Effector CD4-positive, alpha-beta T cell (primary cell): Measurements from ENCODE around the gene IL18BP.

Experiments
- DNase-seq: peaks from one replicate; pipeline ENCODE4 v3.0.0-alpha.2; 2020
- total RNA-seq: gene quantifications from one replicate; lab custom pipeline; 2026; lab: John Stamatoyannopoulos, UW

The IL18BP gene
- 21.6 reads per million, percentile 48 among the genes with 10 or more reads in this experiment for total RNA-seq

DNA sequence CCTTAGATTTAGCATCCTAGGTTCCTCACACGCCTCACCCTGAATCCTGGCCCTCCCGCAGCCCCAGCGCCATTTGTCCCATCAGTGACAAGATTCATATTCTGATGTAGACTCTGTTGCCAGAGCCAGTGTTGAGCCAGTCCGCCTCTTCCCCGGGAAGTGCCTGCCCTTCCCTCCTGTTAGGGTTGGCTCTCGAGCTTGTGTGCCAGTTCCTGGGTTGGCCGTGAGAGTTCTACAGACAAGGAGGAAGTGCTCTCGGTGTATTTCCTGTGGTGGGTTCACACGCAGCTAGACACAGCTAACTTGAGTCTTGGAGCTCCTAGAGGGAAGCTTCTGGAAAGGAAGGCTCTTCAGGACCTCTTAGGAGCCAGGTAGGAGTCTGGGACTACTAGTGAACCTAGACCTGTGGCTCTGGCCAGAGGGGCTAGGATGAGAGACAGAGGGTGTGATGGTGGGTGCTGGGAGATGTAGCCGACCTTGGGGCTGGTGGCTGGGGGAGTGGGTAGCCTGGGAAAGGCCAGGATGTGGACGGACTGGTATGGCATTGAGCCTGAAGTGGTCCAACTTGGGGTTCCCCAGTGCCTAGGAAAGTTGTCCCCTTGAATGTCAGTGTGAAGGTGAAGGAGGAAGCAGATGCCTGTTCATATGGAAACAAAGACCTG, at the start of gene IL18BP:
Gene IL18BP, plus strand, starts transcription at position 261 of the 662 bp plus-strand sequence. CDS start 1,076 bp downstream, outside the sequence.
- no peak for DNase-seq

DNA sequence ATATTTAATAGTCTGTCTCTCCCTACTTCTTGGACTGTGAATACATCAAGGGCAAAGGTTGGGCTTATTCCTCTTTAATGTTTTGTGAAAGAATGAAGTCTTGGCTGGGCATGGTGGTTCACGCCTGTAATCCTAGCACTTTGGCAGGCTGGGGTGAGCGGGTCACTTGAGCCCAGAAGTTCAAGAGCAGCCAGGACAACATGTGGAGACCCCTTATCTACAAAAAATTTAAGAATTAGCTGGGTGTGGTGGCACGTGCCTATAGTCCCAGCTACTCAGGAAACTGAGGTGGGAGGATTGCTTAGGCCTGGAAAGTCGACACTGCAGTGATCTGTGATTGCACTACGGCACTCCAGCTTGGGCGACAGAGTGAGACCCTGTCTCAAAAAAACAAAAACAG, 49.7 kb upstream of the IL18BP start:
- no peak for DNase-seq

DNA sequence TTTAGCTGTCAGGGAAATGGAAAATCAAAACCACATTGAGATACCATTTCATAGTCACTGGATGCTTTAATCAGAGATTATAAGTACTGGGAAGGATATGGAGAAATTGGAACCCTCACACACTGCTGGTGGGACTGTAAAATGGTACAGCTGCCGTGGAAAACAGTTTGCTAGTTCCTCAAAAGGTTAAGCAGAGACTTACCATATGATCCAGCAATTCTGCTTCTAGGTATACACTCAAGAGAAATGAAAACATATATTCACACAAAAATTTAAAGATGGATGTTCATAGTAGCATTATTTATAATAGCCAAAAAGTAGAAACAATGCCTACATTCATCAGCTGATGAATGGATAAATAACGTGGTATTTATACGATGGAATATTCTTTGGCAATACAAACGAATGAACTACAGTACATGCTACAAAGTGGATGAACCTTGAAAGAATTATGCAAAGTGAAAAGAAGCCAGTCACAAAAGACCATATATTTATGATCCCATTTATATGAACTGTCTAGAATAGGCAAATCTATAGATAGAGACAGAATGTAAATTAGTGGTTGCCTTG, 46.9 kb upstream of the IL18BP start:
- no peak for DNase-seq

DNA sequence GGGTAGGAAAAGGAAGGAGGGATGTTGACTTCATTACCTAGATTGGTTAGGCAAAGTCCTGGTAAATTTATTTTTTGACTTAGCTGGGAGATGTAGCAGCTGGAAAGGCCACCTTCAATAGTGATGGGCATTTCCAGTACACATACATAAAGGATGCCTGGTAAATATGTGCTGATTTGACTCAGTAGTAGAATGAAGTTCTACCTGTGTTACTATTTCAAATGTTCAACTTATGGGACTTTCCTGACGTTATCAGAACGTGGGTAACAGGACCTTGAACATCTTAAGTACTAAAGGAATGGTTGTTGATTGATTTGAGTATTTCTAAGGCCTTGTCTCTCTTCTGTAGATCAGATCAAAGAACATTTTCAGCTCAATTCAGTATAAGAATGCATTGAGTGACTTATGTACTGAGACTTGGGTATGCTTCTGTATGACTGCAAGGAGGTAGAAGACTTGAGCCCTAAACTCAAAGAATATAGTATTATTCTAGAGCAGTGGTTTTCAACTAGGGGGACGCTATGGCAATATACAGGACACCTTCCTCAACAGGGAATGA, 42.7 kb upstream of the IL18BP start:
- no peak for DNase-seq

DNA sequence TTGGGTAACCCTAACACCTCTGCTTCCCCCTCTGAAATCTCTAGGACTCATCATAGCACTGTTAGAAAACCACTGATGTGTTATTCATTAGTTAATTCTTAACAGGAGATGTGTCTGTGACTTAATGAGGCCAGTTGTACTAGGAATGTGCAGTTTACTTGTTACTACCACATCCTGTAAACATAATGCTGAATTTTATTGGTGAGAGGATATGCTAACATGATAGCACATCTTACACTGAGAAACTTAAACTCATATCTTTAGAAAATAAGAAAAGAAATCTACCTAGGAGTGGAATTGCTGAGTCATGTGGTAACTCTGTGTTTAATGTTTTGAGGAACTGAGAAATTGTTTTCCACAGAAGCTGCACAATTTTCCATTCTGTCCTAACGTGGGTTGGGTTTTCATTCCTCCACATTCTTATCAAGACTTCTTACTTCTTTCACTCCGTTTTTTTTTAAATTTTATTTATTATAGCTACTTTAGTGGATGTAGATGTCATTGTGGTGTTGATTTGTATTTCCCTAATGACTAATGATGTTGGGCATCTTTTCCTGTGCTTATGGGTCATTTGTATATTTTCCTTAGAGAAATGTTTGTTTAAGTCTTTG, 36.2 kb upstream of the IL18BP start:
- DNase-seq, result no peak

DNA sequence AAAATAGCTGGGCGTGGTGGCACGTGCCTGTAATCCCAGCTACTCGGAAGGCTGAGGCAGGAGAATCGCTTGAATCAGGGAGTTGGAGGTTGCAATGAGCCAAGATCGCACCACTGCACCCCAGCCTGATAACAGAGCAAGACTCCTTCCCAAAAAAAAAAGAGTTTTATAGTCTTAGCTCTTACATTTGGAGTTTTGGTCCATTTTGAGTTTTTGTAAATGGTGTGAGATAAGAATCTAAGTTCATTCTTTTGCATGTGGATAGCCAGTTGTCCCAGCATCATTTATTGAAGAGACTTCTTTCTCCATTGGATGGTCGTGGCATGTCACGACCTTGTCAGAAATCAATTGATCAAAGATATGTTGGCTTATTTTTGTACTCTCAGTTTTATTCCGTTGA, 35.2 kb upstream of the IL18BP start:
- no peak for DNase-seq

DNA sequence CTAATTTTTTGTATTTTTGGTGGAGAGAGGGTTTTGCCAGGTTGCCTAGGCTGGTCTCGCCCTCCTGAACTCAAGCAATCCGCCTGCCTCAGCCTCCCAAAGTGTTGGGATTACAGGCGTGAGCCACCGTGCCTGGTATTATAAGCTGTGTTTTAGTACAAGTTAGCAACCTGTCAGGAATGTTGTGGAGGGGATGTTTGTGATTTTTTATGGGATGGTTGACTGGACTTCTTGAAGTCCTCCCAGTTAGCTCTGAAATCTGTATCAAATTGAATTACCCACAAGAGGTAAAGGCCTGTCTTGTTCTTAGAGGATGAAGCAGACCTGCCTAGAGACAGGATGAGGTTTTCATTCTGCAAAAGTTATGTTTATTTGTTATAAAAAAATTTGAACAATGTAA, 34.1 kb upstream of the IL18BP start:
- no peak for DNase-seq

DNA sequence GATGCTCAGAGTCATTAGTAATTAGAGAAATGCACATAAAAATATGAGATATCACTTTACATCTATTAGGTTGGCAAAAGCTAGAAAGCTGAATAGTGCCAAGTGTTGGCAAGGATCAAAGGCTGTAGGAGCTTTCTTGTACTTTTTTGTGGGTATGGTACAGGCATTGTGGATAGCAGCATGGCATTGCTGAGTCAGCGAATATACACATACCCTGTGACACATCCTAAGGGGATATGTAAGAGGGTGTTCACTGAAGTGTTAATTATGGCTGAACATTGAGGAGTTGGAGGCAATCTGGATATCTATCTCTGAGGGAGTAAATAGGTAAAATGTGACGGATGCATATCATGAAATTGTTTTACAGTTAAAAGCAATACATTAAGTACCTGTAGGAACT, 27.0 kb upstream of the IL18BP start:
- DNase-seq, result no peak

DNA sequence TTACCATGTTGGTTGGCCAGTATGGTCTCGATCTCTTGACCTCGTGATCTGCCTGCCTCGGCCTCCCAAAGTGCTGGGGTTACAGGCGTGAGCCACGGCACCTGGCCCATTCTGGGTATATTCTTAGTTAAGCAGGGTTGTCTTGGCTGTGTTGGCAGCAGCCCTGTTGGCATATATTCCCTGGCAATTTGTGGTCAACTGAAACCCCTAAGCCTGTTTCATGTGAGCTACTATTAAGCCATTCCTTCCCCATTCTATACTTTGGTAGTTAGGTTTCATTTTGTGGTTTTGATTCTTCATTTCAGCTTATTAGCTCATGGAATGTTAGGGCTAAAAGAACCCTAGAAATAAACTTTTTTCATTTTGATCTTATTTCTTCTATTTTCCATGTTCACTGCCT, 22.2 kb upstream of the IL18BP start:
- no peak for DNase-seq

DNA sequence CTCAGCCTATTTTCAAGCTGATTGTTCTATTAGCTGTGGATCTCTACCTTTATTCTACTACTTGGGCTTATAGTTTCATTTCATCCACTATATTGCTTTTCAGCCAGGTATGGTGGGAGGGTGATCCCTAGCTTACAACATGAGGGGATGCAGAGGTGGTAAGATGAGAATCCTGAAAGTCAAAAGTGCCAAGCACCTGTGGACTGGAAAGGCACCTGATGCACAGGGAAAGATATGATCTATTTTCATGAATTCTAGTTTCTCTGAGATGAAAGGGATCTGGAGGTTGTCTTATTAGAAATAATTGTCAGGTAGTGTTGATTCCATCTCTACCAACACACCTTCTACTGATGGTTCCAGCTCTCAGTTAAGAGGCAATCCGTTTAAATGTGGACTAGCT, 21.6 kb upstream of the IL18BP start:
- no peak for DNase-seq

DNA sequence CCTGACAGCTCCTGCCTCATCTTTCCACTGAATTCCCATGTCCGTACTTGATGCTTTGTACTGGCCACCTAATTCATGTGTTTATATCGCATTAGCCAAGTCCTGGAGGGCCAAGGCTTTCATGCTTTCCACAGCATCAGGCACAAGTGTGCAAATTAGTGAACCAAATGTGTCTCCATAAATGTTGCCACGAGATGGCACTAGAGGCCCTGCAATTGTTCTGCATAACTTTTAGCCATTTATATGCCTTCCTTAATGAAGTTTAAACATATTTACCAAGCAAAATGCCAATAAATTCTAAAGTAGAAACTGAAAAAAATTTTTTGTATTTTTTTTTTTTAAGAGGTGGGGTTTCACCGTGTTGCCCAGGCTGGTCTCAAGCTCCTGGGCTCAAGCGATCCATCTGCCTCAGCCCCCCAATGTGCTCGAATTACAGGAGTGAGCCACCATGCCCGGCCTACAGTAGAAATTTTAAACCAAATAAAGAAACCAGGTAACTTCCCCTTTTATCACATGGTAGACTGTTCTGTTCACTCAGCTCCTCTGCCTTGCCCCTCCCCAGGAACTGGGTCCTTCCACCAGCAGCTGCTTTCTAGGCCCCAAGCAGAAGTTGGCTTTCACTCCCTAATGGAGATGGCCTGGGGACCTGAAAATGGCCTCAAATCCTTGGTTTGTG, 20.8 kb upstream of the IL18BP start:
- DNase-seq, result peak; percentile 38

DNA sequence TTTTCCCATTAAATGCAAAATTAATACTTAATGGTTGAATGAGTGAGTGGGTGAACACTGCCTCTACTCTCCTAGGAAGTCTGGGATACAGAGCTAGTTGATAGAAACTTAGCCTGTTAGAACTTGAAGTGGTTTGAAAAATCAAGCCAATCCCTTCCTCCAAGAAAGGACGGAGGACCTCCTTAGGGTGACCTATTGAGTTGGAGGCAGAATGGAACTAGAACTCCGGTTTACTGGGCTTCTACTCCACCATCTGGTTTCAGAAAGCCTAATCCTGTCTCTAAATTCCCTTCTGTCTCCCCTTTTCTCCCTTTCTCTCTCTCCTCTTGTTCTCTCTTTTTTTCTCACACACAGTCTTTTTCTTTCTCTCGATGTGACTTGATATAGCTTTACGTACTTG, 19.6 kb upstream of the IL18BP start:
- DNase-seq, result no peak

DNA sequence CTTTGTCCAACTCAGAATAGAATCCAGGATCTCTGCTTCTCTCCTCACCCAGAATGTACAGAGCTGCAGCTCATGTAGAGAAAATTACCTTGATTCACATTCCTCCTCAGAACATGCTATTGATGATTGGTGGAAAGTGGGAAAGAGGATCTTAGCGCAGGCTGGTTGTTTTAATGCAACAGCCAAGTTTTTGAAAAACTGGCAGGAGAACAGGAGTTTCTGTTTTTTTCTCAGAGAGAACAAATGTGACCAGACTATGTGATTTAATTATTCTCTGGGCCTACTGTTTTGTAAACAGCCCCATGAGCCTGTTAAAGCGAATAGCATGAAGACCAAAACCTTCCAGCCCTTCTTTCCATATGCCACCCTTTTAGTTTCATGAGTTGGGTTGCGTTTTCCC, 19.1 kb upstream of the IL18BP start:
- no peak for DNase-seq

DNA sequence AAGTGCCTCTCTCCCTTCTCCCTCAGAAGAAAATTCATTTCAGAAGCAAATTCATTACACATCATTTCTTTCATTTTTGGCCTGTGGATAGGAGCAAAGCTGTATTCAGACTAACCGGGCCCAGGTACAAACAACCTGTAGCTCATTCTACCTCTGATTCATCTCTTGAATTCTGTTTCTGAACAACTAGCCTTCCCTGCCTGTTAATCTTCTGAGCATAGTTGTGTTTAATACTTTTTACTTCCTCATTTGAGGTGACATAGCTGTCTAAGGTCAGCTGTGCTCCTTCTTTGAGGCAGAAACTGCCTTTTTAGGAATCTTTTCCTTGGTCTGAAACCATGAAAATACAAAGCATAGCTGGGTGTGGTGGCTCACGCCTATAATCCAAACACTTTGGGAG, 12.6 kb upstream of the IL18BP start:
- no peak for DNase-seq

DNA sequence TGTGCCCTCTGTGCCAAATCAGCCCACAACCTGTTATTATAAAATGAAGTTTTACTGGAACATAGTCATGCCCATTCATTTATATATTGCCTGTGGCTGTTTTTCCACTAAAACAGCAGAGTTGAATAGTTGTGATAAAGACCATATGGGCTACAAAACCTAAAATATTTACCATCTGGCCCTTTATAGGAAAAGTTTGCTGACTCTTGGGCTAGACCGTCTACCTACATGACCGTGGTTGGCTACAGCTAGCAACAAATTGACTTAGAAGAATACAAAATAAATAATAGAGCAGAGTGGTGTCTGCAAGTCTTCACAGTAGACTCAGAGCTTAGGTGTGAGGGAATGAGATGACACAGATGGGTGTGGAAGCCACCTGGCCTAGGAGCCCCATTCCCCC, 11.2 kb upstream of the IL18BP start:
- no peak for DNase-seq

DNA sequence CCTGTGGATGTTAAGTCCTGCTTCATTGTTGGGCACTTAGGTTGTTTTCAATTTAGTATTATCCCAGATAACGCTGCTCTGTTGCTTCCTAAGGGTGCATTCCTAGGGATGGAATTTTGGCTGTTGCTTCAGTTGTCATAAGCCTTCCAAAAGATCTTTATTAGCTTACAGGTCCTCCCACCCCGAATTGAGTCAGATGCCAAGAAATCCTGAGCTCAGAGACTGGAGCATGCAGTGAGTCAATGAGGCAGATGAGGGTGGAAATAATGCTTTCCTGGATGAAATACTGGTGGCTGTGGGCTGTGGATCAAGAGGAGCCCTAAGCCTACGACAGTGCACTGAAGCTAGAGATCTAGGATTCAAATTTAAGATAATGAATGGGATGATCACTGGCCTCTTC, 10.7 kb upstream of the IL18BP start:
- DNase-seq, result no peak

DNA sequence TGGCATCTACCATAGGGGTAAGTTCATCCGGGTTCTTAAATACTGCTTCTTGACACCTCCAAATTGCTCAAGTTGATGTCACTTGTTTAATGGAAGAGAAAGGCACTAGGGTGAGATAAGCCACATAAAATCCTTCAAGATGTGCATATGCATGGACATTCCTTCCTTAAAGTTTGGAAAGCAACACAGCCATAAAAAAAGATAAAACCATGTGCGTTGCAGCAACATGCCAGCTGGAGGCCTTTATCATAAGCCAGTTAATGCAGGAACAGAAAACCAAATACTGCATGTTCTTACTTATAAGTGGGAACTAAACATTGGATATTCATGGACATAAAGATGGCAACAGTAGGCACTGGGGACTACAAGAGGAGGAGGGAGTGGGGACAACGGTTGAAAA, 8.0 kb upstream of the IL18BP start:
- no peak for DNase-seq

DNA sequence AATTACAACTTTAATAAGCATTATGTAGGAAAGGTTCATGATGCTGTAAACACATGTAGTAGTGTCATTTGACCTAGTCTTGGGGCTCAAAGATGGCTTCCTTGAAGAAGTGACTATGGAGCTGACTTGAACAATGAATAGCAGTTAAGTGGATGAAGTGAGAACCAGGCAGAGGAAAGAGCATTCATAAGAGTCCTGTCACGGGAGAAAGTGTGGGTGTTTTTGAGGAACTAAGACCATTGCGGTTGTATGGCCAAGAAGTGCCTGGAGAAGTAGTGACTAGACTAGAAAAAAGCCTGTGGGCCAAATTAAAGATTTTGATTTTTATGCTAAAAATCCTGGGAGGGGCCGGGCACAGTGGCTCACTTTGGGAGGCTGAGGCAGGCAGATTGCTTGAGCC, 7.2 kb upstream of the IL18BP start:
- no peak for DNase-seq

DNA sequence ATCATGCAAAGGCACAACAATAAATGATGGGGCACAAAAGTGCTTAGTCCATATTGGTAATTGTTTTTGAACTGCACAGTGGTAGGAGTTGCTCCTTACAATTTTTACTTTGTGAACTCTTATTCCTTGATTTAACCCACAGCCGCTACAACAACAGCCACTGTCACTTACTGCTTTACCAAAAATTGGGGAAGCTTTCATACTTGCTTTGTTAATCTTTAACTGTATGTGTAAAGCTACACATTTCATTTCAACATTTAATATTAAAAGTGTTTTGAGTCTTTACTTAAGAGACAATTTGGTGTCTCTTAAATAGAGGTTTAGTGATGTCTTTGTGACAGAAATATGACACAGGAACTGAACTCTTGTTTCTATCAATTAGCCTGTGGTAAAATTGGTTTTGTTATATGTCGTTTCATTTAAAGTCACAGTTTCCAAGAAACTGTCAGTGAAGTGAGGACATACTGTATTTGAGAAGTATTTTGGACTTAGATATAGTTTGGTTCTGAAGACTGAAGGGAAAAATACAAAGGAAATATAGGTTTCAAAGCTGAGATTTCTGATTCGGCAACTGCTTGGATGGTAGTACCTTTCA, 6.5 kb upstream of the IL18BP start:
- no peak for DNase-seq

DNA sequence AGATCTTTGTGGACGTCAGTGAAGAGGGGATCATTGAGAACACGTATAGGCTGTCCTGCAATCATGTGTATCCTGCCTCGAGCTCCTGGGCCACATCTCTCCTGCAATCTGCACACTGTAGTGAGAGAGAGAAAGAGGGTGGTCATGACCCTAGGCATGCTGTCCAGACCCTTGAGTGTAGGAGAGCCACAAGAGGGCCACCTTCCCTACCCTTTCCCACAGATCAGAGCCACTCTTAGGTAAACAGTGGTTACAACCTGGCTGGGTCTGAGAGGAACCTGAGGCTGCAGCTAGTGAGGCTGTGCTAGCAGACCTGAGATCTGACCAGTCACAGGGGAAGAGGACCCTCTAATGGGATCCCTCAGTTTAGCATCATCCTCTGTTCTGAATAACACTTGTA, 3.9 kb upstream of the IL18BP start:
- DNase-seq, result no peak

DNA sequence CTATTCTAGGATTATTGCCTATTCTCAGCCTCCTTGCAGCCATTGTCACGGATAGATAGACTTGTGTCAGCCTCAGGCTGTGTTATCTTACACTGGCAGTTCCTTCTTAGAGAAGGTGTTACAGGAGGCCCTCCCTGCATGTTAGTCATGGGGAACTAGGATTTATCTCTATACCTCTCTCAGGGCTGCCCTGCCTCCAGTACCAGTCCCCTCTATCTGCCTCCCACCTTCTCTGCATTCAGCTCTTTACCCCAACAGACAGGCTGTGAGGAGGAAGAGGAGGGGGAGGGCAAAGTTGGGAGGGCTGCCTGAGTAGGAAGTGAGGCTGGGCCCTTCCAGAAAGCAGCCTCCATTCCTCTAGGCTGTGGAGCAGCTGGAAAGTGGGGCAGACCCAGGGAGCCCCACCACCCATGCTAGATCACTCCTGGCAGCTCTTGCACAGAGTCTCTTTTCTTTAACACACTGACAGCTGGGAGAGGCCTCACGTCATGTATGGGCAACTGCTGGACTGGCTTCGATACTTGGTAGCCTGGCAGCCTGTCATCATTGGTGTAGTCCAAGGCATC, 2.9 kb upstream of the IL18BP start:
- no peak for DNase-seq

DNA sequence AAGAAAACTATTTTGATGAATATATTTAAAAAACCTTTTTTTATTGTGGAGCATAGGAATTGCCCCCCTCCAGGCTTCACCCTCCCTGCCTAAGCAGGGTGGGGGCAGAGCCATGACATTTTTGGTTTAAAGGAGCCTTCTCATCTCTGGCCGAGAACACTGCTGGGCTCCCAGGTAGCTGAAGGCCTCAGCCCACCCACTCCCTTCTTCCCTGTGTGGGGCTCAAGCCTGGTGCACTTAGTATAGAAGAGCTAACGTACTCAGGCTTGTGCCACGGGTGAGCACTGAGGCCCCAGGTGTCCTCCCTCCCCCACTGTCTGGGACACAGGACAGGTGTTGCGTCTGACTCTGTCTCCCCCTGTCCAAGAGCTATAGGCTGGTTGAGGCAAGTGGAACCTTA, 2.2 kb upstream of the IL18BP start:
- DNase-seq, result no peak

DNA sequence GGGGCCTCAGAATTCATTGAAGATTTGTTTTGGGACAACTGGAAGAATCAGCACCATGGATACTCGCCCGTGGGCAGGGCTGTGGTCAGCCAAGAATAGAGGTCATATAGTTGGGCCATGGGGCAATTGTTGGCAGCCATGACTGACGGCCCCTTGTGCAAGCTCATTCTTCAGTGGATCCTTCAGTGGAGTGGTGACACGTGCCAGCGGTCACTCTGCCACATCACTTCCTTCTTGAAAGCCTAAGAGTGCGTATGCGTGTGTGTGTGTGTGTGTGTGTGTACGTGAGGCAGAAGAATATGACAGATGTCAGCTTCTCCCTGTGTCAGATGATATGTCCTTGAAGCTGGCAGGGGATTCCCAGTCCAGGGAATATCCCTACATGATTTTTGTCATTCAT, 1.8 kb upstream of the IL18BP start:
- no peak for DNase-seq
